GM18505 (cell line): Measurements from ENCODE around the gene CKS1B.

ENCODE experiments used
- ATAC-seq: cut with Tn5 transposase; IDR thresholded peaks from one replicate; pipeline ENCODE4 v1.9.1; 2021; ENCODE audit not compliant: unreplicated experiment
- POLR2A ChIP-seq: IDR thresholded peaks from 4 replicates; pipeline ENCODE4 v1.6.1; 2011; ENCODE audit warnings: borderline replicate concordance; ENCODE audit not compliant: insufficient read depth, insufficient read length; ENCODE audit errors: extremely low read depth

The CKS1B gene

GRCh38 chr1:155011437-155012025, 37.0 kb downstream of the CKS1B start:
- no peak for TF ChIP-seq POLR2A
- no peak for ATAC-seq

GRCh38 chr1:155012026-155012546, 37.6 kb downstream of the CKS1B start:
- no peak for TF ChIP-seq POLR2A

GRCh38 chr1:155012776-155013602, 38.5 kb downstream of the CKS1B start:
- no peak for TF ChIP-seq POLR2A
- ATAC-seq = no peak

More at GRCh38 chr1:155012026-155012546, 37.6 kb downstream of the CKS1B start:
- ATAC-seq = no peak

- ATAC-seq = no peak
- TF ChIP-seq POLR2A = no peak
These were observed 39.2 kb downstream of the CKS1B start for GRCh38 chr1:155013632-155014031.

GRCh38 chr1:155014709-155015508, 40.4 kb downstream of the CKS1B start:
- no peak for TF ChIP-seq POLR2A
- ATAC-seq = no peak

- ATAC-seq = no peak
- no peak for TF ChIP-seq POLR2A
These were observed 41.2 kb downstream of the CKS1B start for GRCh38 chr1:155015527-155016230.

GRCh38 chr1:155016231-155016831, 41.9 kb downstream of the CKS1B start:
- TF ChIP-seq POLR2A = no peak

GRCh38 chr1:155017041-155017945, 42.8 kb downstream of the CKS1B start:
- peak; percentile 78 for ATAC-seq

More at GRCh38 chr1:155016231-155016831, 41.9 kb downstream of the CKS1B start:
- ATAC-seq = no peak

GRCh38 chr1:155017946-155018316, 43.5 kb downstream of the CKS1B start:
- no peak for TF ChIP-seq POLR2A
- no peak for ATAC-seq

More at GRCh38 chr1:155017041-155017945, 42.8 kb downstream of the CKS1B start:
- peak; percentile 52 for TF ChIP-seq POLR2A

- no peak for TF ChIP-seq POLR2A
These were observed 44.3 kb downstream of the CKS1B start for GRCh38 chr1:155018617-155019348.

More at GRCh38 chr1:155018617-155019348, 44.3 kb downstream of the CKS1B start:
- ATAC-seq = no peak
